Suppressor macrophage (primary cell): ENCODE data around the gene CDH4.
"Not testable (repeated sequence)": the region's sequence is repeated elsewhere in the genome, so short reads cannot be mapped to it uniquely, and the experiment has no call there.

Experiments used
- DNase-seq, 4 experiments: peaks; one replicate each; pipeline ENCODE4 v3.0.0-alpha.2; 2020 to 2022

CDH4 gene

DNA sequence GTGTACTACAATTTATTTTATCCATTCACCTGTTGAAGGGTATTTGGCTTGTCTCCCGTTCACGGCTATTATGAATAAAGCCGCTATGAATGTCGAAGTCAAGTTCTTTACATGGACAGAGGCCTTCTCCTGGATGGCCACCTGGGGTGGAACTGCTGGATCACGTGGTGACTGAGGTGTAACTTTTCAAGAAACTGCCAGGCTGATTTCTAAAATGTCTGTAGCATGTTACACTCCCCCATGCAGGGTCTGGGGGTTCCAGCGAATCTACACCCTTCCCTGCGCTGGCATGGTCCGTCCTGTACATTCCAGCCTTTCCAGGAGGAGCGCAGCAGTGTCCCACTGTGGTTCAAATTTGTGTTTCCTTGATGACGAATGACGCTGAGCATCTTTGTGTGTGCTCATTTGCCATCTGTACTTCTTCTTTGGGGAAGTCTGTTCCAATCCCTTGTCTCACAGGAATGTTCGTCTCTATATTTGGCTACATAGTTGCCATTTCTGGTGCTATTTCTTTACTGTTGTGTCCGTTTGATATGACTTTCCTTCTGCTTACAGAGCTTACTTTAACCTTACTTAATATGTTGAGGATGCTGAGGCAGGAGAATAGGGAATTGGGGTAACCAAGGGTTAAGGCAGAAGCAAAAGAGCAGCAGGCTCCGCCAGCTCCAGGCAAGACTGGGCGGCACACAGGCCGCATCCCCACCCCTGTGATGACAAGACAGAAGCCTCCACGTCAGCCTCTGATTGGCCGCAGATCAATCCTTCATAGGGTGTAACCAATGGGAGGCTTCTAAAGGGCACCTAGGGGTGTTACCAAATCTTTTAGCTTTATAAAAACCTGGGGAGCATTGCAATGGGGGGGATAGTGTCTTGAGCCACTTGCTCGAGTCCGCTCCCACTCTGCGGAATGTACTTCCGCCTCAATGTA, 707.0 kb downstream of the CDH4 start:
- DNase-seq, result no peak

DNA sequence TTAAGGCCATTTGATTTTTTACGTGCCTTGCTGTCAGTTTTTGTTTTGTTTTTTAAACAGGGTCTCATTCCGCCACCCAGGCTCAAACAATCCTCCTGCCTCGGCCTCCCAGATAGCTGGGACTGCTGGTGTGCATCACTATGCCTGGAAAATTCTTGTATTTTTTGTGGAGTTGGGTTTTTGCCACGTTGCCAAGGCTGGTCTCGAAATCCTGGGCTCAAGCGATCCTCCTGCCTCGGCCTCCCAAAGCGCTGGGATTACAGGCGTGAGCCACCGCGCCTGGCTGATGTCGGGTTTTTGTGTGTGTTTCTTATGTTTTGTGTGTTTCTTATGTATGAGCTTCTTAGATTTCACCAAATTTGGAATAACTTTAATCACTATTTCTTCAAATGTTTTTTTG, 708.8 kb downstream of the CDH4 start:
- no peak for DNase-seq

DNA sequence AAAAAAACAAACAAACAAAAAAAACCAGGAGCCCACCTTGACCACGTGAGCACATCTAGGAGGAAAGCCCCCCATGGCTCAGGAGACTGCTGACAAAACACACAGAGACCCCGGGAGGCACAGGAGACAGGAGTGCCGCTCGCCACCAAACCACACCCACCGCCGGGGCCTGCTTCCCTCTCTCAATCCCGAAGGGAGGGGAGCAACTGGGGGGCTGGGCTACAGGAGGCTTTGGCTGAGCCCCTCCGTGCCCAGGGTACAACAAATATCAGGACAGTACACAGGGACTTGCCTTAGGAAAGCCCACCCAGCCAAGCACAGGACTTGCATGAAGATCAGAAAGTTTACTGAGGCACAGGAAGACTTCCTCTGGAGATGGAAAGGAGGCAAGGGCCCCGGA, 711.1 kb downstream of the CDH4 start:
- DNase-seq, result no peak

DNA sequence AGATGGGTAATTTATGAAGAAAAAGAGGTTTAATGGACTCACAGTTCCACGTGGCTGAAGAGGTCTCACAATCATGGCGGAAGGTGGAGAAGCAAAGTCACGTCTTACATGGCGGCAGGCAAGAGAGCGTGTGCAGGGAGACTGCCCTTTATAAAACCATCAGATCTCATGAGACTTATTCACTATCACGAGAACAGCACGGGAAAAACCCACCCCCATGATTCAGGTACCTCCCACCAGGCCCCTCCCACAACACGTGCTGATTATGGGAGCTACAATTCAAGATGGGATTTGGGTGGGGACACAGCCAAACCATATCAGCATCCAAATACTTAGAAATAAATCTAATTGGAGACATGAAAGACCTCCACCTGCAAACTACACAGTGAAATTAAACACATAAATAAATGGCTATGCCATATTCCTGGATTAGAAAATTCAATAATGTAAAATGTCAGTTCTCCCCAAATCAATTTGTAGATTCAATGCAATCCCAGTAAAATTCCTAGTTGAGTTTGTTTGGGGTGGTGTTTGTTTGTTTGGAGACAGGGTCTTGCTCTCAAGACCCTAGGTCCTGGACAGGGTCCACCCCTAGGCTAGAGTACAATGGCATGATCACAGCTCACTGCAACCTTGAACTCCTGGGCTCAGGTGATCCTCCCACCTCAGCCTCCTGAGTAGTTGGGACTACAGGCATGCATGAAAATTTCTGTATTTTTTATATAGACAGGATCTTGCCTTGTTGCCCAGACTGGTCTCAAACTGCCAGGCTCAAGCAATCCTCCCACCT, 712.0 kb downstream of the CDH4 start:
- DNase-seq, result no peak

DNA sequence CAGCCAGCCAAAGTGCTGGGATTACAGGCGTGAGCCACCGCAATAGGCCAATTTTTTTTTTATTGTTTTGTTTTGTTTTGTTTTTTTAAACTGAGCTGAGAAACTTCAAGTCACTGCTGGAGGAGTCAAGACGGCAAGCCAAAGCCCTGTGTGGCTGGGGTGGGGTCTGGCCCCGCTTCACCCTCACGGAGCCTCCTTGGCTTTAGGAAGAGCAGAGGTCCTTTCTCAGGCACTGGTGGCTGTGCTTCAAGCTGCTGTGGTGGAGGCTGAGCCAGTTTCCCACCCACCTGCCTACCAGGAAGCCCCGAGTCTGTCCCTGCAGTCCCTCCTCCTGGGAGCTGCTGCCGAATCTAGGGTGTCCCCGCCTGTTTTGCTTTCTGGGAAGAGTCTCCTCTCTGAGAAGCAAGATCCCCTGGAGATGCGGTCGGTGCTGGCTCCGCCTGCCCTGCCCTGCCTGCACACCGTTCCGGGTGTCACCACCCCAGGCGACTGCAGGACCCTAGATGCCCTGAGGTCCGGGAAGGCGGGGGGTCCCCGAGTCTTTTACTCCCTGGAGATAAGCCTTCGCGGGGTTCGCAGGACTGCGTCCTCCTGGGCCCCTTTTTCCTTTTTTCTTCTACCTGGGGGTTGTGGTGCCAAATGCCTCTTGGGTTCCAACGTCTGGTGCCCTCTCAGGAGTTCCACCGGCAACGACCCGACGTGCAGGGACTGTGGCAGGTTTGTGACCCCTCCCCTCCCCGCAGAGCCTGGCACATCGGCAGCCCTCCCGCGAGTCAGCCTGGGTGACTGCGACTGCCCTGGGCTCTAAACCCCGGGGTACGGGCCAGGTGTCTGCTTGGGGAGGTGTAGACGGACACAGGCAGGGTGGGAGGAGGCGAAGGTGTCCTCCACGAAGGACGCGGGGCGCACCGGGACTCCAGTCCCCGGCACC, 712.9 kb downstream of the CDH4 start:
- no peak for DNase-seq

DNA sequence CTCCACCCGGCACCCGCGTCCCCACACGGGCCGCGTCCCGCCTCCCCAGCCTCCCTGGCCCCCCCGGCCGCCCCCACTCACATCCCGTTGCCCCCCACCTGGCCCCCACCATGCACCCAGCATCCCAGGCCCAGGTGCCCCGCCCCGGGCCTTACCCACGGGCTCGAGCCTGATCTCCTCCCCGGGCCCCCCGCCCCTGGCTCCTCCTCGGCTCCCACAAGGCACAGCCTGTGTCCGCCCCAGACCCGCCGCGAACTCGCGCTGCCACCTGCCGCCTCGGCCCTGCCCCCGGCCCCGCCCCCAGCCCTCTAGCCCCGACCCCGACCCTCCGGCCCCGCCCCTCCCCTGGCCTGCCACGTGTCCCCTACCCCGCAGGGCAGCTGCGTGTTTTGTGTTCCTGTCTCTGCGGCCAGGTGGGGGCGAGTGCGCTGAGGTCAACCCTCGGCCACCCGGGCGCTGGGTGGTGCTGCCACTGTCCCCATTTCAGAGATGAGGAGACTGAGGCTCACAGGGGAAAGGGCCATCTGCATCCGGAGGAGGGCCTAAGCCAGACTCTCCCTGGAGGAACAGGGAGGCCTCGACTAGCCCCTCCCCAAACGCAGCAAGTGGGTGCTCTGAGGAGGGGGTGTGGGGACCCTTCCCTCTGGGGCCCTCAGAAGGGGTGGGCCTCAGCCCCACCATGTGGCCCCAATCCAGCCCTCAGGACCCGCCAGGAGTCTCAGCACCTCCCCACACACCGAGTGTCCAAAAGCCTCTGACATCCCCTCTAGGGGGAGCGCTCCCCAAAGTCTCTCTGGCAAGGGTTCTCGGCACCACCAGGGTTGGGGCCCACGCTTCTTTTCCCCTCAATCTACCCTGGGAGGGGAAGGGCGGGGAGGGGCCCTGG, 713.8 kb downstream of the CDH4 start:
- no peak for DNase-seq

DNA sequence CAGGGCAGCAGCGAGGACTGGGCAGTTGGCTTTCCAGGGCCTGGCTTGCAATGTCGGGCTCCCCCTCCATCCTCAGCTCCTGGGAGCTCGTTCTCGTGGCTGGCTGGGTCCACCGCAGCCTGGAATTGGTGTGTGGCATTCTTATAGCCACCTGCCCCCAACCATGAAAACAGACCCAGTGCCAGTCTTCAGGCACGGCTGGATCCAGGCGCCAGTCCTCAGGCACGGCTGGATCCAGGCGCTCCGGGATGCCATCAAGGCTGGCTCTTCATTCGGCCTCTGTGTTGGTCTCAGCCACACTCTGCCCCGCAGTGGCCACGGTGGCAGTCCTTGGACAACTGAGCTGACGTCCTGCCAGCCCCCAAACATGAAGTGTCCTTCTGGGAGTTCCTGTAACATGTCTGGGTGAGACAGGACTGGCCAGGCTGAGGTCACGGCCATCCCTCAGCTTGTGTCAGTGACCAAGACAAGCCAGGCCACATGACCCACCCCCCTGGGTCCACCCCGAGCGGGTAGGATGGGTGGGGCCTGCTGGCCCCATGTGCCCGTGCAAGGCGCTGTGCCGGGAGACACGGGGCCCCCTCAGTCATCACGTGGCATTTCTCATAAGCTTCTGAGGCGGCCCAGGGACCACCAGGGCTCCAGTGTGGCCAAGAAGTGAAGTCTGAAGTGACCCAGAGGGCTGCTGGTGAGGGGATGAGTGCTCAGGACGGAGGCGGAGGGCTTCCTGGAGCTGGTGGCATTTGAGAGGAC, 714.6 kb downstream of the CDH4 start:
- DNase-seq, result no peak

DNA sequence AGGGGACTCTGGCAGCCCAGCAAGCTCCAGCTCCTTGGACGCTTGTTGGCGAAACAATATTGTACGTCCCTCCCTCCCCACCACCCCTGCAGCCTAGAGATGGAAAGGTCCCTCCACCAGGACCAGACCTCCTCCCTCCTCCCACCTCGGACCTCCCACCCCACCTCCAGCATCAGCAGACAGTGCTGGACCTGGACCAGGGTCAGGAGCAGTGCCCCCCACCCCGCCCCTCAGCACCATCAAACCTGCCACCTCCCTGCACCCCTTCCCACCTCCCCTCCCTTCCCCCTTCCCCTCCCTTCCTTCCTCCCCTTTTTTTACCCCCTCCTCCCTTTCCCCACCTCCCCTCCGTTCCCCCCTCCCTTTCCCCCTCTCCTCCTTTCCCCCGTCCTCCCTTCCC, 715.2 kb downstream of the CDH4 start:
- no peak for DNase-seq

DNA sequence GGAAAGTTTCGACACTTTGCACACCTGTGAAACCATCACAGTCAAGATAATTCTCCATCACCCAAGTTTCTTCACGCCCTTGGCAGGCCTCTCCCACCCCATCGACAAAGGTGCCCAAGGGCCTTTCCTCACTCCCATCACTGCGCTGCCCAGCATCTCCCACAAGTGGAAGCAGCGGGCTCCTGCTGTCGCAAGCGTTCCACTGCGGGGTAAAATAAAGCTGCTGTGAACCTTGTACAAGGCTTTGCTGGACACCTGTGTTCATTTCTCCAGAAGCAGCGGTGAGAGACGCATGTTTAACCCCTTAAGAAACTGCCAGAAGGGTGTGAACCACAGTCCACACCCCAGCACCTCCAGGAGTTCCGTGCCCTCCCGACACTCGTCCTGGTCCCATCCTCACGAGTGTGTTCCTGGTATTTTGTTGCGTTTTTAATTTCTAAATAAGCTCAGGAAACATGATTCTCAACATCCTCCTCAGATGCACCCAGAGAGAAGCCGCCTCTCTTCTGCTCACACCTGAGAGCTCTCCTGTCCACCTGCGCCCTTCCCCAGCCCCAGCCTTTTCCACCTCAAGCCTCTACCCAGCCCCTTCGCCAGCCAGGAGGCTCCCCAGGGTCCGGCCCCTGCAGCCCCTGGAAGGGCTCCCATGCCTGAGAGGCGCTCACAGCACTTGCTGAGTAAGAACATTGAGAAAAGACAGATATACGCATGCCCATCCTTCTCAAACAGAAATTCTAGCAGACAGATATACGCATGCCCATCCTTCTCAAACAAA, 716.2 kb downstream of the CDH4 start:
- DNase-seq, result no peak

DNA sequence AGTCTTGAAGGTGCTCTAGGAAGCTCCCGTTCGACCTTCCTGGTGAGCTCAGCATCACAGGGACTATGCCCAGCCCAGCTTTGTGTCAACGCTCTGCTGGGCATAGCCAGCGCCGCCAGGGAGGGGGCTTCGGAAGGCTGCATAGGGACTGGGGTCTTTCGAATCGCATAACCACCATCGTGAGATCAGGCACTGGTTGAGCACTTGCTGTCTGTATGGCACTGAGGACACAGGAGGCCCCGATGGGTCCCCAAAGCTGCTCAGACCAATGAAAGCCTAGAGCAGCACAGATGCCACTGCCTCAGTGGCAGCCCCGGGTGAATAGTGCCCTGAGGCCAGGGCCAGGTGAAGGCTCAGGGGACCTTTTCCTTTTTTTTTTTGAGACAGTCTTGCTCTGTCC, 716.9 kb downstream of the CDH4 start:
- DNase-seq, result no peak

DNA sequence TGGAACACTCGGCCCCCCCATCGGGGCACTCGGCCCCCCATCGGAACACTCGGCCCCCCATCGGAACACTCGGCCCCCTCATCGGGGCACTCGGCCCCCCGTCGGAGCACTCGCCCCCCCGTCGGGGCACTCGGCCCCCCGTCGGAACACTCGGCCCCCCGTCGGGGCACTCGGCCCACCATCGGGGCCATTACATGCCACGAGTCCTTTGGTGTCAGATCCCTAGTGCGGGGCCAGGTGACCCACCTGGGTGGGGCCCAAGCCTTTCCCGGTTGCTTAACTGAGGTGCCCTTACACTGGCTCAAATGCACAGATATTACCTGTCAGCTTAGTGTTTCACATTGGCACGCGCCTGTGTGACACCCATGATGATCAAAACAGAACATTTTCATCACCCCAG, 717.7 kb downstream of the CDH4 start:
- no peak for DNase-seq

DNA sequence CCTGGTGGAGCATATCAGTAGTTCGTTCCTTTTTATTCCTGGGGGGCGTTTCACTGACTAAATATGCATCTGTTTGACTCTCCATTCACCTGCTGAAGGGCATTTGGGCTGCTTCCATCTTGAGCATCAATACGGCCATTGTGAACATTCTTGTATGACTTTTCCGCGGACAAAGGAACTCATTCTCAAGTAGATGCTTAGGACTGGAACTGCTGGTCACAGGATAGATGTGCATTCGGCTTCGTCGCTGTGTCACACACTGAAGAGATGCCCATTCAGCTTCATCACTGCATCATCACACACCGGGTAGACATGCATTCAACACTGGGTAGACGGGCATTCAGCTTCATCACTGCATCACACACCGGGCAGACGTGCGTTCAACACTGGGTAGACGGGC, 718.3 kb downstream of the CDH4 start:
- no peak for DNase-seq

DNA sequence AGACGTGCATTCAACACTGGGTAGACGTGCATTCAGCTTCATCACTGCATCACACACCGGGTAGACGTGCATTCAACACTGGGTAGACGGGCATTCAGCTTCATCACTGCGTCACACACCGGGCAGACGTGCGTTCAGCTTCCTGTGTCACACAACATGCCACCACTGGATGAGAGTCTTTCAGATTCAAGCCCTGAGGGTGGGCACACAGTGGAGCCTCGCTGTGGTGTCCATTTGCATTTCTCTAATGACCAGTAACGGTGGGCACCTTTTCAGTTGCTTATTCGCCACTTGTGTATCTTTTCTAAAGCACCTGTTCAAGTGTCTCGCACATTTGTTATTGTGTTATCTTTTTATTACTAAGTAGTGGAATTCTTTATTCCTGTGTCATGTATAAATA, 719.5 kb downstream of the CDH4 start:
- not testable (repeated sequence) for DNase-seq

DNA sequence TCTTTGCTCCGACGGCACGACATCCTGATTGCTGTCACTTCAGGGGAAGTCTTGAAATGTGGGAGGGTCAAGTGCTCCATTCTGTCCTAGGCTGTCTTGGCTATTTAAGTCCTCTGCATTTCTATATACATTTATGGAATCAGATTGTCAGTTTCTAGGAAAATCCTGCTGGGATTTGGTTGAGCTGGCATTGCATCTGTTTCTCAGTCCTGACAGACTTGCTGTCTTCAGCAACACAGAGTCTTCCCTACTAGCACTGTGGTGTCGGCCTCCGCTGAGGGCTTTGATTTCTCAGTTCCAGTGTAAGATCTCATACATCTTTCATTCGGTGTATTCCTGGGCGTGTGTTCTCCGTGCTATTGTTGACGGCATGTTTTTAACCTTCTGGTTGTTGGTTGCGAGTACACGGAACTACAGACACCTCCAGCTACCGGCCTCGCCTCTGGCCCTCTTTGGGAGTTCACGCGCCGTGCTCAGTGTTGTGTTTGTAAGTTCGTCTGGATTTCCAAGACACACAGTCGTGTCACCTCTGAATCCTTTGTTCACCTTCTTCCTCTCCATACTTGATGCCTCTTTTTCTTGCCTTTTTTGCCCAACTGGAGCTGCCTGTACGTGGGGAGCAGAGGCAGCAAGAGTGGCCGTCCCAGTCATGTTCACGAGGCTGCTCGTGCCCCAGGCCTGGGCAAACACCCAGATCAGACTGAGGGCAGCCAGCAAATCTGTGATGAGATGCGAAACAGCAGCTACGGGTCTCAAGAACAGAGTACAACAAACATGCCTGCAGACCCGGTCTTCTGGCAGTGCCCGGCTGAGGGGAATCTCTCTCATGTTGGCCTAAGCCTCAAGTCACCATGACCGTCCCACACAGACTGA, 720.8 kb downstream of the CDH4 start:
- no peak for DNase-seq

DNA sequence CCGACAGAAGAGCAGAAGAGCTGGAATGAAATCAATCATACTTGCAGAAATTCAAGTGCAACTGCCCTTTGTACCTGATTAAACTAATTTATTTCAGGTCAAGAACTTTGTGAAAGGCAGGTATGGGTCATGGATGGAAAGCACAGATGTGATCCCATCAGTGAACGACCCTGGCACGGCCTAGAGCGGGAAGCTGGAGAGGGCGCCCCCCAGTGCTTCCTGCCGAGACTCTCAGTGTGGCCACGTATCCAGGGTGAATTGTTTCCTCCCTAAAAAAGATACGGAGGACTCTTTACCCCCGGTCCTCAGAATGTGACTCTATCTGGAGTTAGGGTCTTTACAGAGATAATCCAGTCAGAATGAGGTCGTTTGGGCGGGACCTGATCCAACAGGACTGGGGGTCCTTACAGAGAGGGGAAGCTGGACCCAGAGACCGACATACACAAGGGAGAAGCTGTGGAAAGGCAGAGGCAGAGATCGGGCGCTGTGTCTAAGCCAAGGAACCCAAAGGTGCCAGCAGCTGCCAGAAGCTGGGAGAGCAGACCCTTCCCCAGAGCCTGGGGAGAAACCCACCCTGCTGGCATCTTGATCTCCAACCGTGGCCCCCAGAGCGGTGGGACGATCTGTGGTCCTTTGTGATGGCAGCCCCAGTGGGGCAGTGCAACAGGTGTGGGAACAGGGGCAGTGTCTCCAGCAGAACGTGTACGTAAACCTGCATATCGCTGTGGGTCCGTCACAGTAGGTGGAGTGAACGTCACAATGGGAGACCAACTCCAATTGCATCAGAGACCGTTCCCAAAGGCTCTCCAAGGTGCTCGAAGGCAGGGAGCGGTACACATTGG, 721.7 kb downstream of the CDH4 start:
- no peak for DNase-seq

DNA sequence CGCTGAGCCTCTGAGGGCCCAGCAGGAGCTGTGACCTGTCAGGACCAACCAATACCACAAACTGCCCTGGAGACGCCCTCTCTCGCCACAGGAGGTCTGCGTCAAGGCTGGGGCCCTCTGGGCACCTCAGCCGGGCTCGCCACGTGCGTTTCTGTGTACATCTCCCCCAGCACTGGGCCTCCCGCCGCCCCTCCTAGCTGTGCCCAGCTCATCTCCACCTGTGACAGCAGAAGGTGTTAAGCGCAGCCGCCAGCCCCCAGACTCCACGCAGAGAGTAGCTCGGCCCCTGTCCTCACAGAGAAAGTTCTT, 722.2 kb downstream of the CDH4 start:
- DNase-seq, result no peak

DNA sequence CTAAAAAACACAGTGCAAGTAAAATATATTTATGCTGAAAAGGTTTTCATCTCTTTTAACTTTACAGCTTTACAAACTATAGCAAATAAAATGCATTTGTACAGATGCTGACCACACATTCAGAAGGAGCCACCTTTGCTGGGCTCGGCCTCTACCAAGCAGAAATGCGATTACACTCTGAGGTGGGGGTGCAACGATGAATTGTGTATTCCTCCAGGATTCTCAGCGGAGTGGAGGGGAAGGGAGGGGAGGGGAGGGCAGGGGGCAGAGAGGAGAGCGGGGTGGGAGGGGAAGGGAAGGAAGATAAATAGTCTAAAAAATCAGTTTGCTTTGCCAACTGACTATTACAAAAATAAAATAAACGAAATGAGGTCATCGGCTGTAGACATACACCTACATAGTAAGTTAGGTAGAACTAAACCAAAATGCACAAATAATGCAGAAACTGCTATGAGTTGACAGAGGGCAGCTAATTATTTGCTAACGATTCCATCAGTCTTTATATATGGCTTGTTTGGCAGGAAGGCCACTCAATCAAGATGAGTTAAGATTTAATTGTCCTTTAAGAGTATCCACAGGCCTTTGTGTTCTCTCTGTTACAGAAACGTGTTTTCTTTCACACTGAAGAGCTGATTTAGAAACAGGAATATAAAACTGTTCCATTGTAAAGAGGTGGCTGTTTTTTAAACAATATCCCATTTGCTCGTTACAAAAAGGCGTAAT, 723.5 kb downstream of the CDH4 start:
- no peak for DNase-seq

DNA sequence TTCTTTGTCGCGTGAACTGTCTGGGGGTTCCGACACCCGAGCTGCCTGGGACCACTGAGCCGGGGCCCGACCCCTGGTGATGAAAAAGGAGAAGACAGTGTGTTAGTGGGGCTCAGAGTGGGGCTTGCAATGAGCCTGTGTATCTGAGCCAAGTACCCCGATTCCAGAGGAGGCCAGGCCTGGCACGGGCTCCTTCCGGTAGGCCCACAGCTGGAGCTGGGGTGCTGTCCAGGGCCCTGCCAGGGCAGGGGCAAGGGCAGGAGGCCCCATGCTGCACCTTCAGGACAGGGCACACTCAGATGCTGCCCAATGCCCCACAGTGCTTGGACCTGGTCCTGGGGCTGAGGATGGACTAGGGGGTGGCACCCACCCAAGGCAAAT, 724.2 kb downstream of the CDH4 start:
- no peak for DNase-seq
